Measurements from ENCODE around the gene SLN.
A peak's percentile ranks its signal among the peaks of the same experiment; 100 is the strongest.
"Not testable (repeated sequence)": the region's sequence is repeated elsewhere in the genome, so short reads cannot be mapped to it uniquely, and the experiment has no call there.

SLN gene

DNA sequence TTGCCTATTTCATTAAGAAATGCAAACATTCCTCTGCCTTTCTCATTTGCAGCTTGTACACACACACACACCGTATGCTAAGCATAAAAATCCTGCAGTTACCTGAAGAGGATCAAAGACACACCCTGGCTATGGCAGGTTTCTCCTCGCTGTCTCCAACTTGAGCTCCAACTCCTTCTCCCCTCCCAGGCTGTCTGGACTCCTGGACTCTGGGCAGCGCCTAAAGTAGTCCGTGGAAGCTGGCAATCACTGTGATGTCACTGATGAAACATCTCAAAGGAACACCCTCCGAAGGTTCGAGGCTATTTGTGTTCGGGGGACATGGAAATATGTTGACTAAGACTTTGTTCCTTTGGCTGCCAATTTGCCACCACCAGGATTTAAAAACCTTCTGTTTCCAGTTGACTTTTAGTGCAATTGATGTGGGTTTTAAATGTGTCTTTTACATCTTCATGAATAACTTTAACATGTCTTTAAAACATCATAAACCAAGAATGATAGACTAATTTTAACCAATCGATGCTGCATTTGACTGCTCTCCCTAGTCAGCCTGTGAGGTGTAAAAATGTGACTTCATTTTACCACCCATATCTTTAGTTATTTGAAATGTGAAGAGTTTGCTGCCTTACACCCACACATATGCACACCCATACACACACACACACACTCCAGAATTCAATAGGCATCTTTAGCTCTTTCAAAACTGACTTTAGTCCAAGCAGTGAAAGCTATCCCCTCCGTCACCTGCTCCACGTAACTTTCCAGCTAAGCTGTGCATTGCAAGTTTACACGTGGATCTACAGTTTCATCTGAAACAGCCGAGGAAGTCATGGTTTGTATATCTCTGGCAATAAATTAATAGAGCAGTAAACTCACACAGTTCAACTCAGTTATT, at the start of gene SLN:
TSS of gene SLN (minus strand) at position 196 of the 895 bp plus-strand sequence.
- no peak for DNase-seq

DNA sequence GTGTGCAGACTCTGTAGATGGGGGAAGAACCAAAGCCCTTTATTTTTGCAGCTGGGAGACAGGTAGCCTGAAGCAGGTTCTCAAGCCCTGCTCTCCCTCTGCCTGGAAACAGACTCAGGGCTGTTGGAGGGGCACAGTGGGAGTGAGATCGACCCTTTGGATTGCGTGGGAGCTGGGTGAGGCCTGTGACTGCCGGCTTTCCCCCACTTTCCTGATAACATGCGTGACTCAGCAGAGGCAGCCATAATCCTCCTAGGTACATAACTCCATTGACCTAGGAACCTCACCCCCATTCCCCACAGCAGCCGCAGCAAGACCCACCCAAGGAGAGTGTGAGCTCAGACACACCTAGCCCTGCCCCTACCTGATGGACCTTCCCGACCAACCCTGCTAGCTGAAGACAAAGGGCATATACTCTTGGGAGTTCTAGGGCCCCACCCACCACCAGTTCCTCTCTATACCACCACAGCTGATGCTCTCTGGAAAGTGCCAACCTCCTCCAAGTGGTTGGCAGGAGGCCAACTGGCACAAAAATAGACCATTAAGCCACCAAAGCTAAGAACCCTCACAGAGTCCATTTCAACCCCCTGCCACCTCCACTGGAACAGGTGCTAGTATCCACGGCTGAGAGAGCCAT, 47.0 kb upstream of the SLN start:
- not testable (repeated sequence) for DNase-seq

DNA sequence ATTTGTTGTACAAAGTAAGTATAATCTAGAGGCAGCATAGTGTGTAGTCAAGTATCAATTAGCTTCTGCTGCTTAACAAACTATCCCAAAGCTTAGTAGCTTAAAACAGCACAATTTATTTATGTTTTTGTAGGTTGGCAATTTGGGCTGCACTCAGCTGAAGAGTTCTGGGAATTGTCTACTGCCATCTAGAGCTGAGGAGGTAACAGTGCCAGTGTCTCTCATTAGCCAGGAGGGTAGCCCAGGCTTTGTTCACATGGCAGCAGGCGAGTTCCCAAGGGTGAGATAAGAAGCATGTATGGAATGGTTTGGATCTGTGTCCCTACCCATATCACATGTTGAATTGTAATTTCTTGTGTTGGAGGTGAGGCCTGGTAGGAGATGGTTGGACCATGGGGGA, 45.8 kb upstream of the SLN start:
- DNase-seq, result no peak

DNA sequence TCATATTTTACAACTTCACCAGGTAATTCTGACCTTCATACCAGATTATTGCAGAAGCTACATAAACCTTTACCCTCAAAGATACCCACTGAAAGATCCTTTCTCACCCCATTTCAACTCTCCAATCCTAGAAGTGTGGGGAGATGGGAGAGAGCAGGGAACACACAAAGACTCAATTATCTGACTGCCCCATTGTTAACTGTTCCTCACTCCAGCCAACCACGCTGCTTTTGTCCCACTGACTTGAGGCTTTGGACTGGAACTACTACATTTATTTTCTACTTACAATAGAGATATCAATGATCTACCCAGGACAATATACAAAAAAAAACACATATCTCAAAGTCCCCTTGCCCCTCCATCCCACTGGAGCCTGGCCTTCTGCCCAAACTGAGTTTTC, 44.7 kb upstream of the SLN start:
- no peak for DNase-seq

DNA sequence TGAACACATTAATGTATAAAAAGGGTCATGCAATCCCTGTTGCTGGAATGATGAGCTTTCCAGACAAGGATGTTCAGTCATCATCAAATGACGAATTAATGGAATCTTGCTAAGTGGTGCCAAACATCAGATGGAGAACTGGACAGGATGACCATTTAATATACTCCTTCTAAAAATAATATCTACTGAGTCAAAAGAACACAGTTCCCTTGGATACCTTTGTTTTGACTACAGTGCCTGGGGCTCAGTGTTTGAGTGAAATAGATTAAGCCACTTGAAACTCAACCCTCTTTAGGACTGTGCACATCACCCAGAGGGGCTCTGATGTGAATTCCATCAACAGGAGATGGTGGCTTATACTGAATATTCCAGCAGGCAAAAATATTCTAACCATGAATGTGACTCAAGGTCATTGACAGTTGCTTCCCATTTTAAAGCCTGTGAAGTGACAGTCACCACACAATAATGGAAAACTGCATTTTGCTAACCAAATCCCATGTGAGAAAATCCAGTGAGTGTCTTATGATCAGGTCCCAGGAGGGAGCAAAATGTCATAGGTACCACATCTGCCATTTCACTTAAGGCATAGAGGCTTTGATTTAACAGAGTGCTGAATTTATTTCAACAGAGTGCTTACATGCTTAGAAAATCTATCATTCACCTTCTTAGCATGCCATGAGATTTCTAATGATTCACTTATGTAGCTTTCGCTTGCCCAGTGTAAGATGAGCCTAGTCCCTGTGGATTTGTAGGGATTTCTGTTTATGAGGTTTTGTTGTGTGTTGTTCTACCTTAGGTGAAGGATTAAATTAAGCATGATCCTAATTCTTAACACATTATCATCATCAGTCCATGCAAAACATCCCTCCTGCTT, 41.3 kb upstream of the SLN start:
- DNase-seq, result no peak

DNA sequence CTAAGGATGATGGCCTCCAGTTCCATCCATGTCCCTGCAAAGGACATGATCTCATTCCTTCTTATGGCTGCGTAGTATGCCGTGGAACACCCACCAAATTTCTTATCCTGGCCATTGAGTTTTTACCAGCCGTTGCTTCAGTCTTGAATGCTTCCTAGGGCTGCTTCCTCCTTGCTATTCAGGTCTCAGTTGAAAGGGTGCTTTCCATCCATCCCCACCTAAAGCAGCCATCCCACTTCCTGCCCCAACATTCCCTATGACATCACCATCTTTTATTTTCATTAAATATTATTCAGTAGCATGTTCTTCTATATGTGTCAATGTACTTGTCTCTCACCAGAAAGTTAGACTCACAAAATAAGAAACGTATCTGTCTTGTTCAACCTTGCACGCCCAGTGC, 40.7 kb upstream of the SLN start:
- DNase-seq, result no peak

DNA sequence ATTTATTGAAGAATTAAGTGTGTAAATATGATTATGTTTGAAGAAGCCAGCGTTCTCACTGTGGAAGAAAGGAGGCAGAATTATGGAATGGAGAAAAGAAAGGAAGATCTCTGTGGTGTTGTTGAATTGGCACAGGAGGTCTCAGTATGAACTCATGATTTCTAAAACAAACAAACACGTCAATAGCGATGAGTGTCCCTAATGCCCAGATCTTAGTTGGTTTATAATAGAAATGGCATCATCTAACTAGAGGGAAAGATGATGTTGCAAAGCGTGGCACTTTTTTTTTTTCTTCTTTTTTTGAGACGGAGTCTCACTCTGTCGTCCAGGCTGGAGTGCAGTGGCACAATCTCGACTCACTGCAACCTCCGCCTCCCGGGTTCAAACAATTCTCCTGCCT, 39.2 kb upstream of the SLN start:
- no peak for DNase-seq

DNA sequence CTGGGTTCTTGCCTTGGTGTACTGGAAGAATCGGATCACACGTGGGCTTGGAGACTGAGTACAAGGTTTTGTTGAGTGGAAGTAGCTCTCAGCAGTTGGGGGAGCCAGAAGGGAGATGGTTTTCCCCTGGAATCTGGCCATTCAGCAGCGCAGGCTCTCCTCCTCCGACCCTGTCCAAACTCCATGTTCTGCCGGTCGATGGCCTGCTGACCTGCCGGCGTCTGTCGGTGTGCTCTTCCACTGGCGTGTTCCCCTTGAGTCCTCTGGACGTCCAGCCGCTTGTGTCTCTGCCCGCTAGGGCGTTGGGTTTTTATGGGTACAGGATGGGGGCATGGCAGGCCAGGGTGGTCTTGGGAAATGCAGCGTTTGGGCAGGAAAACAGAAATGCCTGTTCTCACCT, 38.5 kb upstream of the SLN start:
- DNase-seq, result no peak

DNA sequence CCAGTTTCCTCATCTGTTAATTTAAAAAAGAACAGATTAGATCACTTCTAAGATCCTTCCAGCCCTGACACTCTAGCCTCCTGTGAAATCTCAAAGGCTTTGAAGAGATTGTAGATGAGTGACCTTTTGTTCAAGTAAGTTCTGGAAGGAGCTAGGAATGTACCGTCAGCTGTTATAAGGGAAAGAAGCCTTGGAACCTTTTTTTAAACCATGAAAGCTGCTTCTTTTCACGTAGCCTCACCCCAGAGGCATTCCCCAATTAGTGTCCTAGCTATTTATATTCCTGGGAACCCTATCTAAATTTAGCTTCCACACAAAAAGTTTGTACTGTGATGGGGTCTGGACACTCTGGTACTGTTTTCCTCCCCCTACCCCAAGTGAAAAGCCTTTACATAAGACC, 35.8 kb upstream of the SLN start:
- DNase-seq, result no peak

DNA sequence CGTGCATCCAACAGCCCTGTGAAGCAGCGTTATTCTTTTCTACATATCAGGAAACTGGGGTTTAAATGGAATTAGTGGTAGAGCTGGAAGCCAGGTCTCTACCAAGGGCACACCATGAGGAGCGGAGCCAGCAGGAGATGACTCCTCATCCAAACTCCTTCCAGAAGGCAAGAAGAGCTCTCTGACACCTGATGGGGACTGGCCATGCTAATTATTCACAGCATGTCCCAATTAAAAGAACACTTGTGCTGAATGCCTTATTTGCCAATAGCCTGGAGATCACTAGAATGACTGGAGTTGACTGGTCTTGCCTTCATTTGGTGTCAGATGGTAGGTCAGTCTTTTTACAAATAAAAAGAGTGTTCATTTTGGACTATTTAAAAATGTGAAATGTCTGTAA, 32.9 kb upstream of the SLN start:
- no peak for DNase-seq

DNA sequence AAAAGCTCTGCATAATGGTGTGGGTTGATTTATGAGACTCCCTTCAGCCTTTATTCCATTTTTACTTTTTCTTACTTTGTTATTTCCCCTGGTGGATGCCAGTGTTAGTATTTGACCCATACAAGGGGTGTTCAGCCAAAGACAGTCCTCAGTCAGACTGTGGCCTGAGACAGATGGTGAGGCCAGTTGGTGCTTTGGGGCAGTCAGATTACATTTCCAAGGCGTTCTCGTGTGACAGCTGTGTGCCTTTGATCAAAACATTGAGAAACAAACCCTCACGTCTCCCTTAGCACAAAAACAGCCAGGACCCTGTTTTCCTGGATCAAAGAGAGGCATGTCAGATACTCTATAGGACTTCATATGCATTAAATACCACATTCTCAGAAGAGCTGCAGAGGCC, 31.3 kb upstream of the SLN start:
- DNase-seq, result peak; percentile 73

DNA sequence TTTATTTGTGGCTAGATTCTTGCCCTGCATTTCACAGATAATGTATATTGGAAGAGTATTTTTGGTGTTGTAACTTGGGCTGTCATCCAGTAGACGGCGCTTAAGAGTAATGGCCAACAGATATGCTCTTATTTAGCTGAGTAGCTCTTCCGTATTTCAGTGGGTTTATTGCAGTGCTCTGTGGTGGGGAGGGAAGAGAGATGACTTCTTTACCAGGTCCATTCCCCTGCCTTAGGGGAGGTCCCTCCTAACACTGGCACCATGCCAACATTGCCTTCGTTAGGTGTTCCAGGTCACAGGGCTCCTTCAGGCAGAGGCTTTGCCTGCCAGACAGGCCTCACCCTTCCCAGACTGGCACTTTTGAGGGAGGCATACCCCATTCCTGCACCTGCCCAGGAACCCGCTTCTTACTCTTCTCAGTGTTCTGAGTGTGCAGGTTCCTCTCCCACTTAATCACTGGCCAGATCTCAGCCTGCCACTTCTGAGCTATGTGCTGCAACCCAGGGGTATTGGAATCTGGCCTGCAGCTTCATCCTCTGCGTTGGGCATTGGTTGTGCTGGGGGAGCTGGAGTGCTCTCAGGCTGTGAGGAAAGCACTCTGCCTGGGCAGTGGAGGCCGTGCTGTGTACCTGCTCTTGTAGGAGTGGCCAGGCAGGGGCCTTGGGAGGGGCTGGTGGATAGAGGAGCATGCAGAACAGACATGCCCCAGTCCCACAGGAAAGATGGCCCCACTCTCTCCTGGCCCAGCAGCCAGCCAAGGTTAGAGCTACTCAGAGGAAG, 29.4 kb upstream of the SLN start:
- DNase-seq, result no peak

DNA sequence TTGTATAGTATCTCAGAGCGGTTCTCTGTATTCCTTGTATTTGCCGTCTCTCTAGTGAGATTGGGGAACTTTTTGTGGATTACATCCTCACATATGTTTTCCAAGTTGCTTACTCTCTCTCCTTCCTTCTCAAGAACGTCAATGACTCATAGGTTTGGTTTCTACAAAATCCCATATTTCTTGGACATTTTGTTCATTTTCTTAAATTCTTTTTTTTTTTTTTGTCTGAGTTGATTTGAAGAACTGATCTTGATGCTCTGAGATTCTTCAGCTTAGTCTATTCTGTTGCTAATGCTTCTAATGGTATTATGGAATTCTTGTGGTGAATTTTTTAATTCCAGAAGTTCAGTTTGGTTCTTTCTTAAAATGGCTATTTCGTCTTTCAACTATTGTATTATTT, 28.4 kb upstream of the SLN start:
- DNase-seq, result no peak

DNA sequence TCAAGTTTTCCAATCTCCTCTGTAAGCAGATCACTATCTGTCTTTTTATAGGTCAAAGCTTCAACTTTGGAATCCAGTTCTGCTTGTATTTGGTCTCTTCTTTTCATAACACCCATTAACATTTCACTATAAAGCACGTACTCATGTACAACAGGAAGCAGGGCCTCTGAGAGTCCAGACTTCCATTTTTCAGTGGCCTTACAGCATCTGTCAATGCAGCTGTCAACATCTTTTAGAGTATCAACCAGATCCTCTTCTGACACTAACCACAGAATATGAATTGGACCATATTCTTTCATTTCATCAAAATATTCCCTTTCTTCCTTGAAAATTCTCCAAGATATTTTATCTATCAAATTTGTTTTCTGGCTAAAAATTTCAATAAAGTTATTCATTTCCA, 24.7 kb upstream of the SLN start:
- no peak for DNase-seq

DNA sequence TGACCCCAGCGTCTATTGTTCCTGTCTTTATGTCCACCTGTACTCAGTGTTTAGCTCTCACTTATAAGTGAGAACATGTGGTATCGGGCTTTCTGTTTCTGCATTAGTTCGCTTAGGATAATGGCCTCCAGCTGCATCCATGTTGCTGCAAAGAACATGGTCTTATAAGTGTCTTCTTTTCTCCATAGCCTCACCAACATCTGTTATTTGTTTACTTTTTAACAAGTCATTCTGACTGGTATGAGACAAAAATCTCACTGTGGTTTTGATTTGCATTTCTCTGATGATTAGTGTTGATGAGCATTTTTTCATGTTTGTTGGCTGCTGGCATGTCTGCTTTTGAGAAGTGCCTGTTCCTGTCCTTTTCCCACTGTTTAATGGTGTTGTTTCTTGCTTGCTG, 21.7 kb upstream of the SLN start:
- no peak for DNase-seq

DNA sequence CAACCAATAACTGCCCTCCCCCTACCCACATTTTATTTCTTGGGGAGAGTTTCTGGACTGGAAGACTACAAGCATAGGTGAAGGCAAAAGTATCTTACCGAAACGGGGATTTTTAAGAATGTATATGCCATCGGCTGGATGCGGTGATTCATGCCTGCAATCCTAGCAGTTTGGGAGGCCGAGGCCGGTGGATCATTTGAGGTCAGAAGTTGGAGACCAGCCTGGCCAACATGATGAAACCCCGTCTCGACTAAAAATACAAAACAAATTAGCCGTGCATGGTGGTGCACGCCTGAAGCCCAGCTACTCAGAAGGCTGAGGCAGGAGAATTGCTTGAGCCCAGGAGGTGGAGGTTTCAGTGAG, 20.8 kb upstream of the SLN start:
- DNase-seq, result no peak

DNA sequence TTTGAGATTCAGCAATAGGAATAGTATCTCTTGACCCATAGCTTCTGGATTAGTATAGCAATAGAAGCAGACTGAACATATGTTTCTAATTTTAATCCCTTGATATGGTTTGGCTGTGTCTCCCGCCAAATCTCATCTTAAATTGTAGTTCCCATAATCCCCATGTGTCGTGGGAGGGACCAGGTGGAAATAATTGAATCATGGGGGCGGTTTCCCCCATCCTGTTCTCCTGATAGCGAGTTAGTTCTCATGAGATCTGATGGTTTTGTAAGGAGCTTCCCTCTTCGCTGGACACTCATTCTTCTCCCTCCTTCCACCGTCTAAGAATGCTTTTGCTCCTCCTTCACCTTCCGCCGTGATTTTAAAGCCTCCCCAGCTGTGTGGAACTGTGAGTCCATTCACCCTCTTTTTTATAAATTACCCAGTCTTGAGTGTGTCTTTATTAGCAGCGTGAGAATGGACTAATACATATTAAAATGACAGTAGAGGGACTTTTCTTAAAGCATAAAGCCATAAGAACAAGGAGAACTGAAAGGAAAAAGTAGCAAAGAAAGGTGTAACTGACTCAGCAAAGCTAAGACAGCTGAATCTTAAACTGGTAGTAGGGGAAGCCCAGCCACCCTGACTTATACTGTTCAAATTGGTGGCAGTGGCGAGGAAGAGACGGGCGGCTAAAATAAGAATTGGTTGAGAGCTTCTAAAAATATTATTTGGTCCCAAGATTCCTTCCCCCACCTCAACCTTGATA, 20.3 kb upstream of the SLN start:
- no peak for DNase-seq

DNA sequence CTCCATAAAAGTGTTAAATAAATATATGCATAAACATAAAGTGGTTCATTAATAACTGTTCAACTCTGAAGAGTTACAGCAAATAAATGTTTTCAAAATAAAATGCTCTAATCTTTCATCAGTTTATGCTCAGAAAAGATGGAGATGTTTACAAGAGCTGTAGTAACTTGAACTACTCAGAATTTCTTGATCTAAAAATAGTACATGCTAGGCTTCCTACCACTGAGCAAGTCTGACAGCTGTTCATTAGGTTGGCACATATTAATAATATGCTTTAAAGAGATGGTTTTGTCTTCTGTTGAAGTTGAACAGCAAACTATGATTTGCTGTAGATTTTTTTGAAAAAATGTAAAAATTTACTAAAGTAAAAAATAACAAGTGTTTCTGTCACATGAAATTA, 10.8 kb upstream of the SLN start:
- no peak for DNase-seq

DNA sequence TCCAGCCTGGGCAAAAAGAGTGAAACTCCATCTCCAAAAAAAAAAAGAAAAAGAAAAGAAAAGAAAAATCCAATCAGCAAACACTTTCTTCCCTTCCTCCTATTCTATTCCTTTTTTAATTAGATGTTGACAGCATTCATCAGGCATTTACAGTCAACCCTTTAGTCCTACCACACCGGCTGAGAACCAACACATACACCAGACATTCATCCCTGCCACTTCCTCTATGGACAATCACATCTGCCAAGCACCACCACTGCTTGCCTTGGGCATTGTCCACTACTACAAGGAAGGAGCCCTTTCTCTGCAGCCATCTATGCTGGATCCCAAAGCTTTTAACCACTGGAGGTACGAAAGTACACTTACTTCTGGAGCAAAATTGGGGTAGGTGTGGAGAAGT, 9.4 kb upstream of the SLN start:
- DNase-seq, result no peak

DNA sequence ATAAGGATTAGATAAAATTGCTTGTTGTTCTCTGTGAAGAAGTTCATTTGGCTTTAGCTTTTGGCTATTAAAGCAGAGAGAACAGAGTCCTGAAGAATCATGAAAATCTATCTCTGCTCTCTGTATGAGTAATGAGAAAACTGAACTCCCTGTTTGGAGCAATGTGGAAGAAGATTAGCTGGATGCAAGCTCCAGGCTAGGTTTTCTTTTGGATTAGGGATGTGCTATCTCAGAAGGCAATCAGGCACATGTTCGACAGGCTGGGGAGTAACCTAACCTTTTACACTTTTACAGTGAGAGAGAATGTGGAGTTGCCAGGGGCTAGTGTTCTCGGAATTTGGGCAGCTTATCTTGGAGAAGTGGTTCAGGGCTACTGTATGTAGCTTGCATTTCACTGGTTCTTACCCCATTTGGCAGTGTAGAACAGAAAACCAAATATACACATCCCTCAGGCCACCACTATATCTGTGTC, 8.5 kb upstream of the SLN start:
- DNase-seq, result no peak

DNA sequence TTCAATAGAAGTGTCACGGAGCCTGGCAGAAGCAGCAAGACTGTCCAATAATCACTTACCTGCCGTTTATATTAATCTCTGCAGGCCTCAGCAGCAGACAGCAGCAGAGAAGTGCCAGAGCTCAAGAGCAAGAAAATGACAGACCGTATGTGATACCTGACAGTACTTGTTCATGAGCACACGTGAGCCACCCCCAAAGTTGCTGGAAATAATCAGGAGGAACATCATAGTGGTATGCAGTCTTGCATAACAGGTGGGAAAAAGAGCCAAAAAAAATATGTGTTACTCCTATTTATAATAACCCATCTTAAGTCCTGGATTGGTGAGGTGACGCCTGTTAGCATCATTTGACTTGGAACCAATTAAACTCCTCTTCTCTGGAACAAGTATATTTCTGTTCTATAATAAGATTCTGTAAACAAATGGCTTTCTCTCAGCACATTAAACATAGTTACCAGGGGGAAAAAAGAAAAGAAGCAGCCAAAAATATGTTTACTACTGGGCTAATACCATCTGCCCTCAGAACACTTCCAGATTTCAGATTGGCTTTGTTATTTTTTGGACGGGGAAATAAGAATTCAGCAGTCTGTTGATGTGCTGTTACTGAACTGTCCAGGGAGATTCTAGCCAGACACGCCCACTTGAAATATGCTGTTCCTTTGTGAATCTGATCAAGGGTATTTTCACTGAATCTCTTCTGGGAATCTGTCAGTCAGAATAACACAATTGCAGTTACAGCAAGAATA, 7.9 kb upstream of the SLN start:
- peak; percentile 68 for DNase-seq
